OCI-LY7 (cell line): ENCODE measurements around the gene LEMD2. TPM values are rescaled to one million over a fixed set of nuclear protein-coding genes. Genes with fewer than 3 reads are reported as not detected.

ENCODE experiments used
- BruUV-seq: library from RNA; stranded (reverse); fragments of 400-500 nt; replicated peaks from 2 replicates; lab custom pipeline; 2021; lab: Mats Ljungman, UMichigan
- CTCF ChIA-PET: fragments of 300-600 bp; sonication (Branson Sonifier 250); formaldehyde crosslinking; loops from one replicate; lab custom pipeline; 2022; ENCODE audit warnings: antibody characterized with exemption; ENCODE audit not compliant: unreplicated experiment; lab: Charles Lee
- POLR2A ChIA-PET: fragments of 300-600 bp; sonication (Branson Sonifier 250); formaldehyde crosslinking; loops from one replicate; lab custom pipeline; 2022; ENCODE audit warnings: antibody characterized with exemption; lab: Charles Lee
- DNase-seq: peaks from one replicate; pipeline ENCODE4 v3.0.0-alpha.2; 2015; ENCODE audit warnings: low spot score
- H2AFZ ChIP-seq: fragments of 200-600 bp; sonication (generic), shearing (Covaris generic); 2 replicates; pipeline ENCODE4 v1.6.1; 2014; ENCODE audit warnings: mild to moderate bottlenecking, antibody characterized with exemption, low read length, moderate library complexity
- H3K27ac ChIP-seq: fragments of 200-600 bp; sonication (generic); 2 replicates; pipeline ENCODE4 v1.5.1; 2014; ENCODE audit warnings: mixed run types, low read depth, mild to moderate bottlenecking, moderate library complexity, low read length, inconsistent platforms; ENCODE audit not compliant: poor library complexity, severe bottlenecking
- H3K36me3 ChIP-seq: fragments of 200-600 bp; sonication (generic); 2 replicates; pipeline ENCODE4 v1.6.1; 2014; ENCODE audit warnings: mild to moderate bottlenecking, antibody characterized with exemption, low read length, moderate library complexity, mixed read lengths; ENCODE audit not compliant: insufficient read depth
- H3K4me1 ChIP-seq: fragments of 200-600 bp; sonication (generic); 2 replicates; pipeline ENCODE4 v1.5.1; 2014; ENCODE audit warnings: mild to moderate bottlenecking, low read length; ENCODE audit not compliant: insufficient read depth, poor library complexity, severe bottlenecking
- H3K4me2 ChIP-seq: fragments of 200-600 bp; sonication (generic); 2 replicates; pipeline ENCODE4 v1.6.1; 2014; ENCODE audit warnings: mild to moderate bottlenecking, low read length
- H3K4me3 ChIP-seq: fragments of 200-600 bp; sonication (generic); 2 replicates; pipeline ENCODE4 v1.5.1; 2014; ENCODE audit warnings: mild to moderate bottlenecking, low read depth, low read length; ENCODE audit not compliant: poor library complexity, severe bottlenecking
- H3K79me2 ChIP-seq: fragments of 200-600 bp; sonication (generic); 2 replicates; pipeline ENCODE4 v1.6.1; 2016; ENCODE audit warnings: low read depth, mild to moderate bottlenecking, low read length, moderate library complexity, mixed read lengths; ENCODE audit not compliant: insufficient read depth
- H3K9me2 ChIP-seq: fragments of 200-600 bp; sonication (generic); 2 replicates; pipeline ENCODE4 v1.6.1; 2016; ENCODE audit warnings: mild to moderate bottlenecking, low read length, mixed read lengths; ENCODE audit not compliant: insufficient read depth
- H3K9me3 ChIP-seq: fragments of 200-600 bp; sonication (generic); 2 replicates; pipeline ENCODE4 v1.6.1; 2014; ENCODE audit warnings: mild to moderate bottlenecking, mixed run types, low read length, mixed read lengths
- H4K20me1 ChIP-seq: fragments of 200-600 bp; sonication (generic); 2 replicates; pipeline ENCODE4 v1.6.1; 2014; ENCODE audit warnings: mild to moderate bottlenecking, antibody characterized with exemption, low read length, moderate library complexity, mixed read lengths; ENCODE audit not compliant: insufficient read depth
- EZH2phosphoT487 ChIP-seq: fragments of 200-600 bp; sonication (generic); IDR thresholded peaks from 2 replicates; pipeline ENCODE4 v1.6.1; 2018; ENCODE audit warnings: low read depth, borderline replicate concordance, mild to moderate bottlenecking, mixed run types, antibody characterized with exemption, low read length, moderate library complexity, mixed read lengths
- intact Hi-C: fragments of 100-400 bp; cut with micrococcal nuclease; formaldehyde crosslinking; loops from one replicate; pipeline ENCODE4 v1.10.0; 2022; ENCODE audit not compliant: unreplicated experiment
- total RNA-seq, 2 experiments: library from RNA; depleted of rRNA in 1 of 2; stranded (reverse); fragments of >200 nt in 1 of 2; shearing (Covaris generic) in 1 of 2; gene quantifications; 2 replicates each; pipeline ENCODE4 v1.2.3, GENCODE V29; 2014 to 2022
- TF ChIP-seq, protein P1 (sequence below): fragments of 200-600 bp; sonication (generic); conservative IDR thresholded peaks from 2 replicates; pipeline ENCODE4 v1.5.1; 2014; ENCODE audit warnings: mild to moderate bottlenecking, antibody characterized with exemption, low read length, moderate library complexity, mixed read lengths

Gene LEMD2
- total RNA-seq, 2 experiments from 2014 or later = 59.2 to 66.9 TPM

DNA sequence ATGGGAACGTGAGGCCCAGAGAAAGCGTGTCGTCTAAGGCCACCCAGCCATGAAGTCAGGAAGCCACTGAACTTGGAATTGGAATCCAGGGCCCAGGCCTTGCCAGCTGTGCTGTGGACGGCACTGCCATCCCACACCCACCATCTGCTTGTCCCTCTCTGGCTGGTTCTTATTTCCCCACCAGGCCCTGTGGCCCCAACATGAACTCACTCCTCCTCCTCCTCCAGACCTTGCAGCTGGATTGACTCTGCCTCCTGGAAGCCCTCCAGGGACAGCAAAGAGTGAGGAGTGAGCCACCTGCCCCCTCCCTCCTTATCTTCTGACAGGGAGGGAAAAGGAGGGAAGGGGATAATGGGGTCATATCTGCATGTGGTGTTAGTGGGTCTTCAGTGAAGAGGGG lies 26.2 kb downstream of the LEMD2 start:
- no peaks in the 10 kb centered on the region for H3K9me3 ChIP-seq
- no peak for DNase-seq
- CTCF ChIA-PET = no interaction called here
- H3K4me3 ChIP-seq = no peak overlapping the region
- POLR2A ChIA-PET = no interaction called here
- no peak overlapping the region for H3K4me2 ChIP-seq
- H4K20me1 ChIP-seq = no peaks in the 10 kb centered on the region
- H3K9me2 ChIP-seq = no peaks in the 10 kb centered on the region
- no peak overlapping the region for H3K27ac ChIP-seq
- H3K4me1 ChIP-seq = no peaks in the 10 kb centered on the region
- H2AFZ ChIP-seq = no peak overlapping the region
- BruUV-seq = no TSS peak
- H3K79me2 ChIP-seq = no peaks in the 10 kb centered on the region
- TF ChIP-seq EZH2phosphoT487 = no peak
- TF ChIP-seq, protein P1, sequence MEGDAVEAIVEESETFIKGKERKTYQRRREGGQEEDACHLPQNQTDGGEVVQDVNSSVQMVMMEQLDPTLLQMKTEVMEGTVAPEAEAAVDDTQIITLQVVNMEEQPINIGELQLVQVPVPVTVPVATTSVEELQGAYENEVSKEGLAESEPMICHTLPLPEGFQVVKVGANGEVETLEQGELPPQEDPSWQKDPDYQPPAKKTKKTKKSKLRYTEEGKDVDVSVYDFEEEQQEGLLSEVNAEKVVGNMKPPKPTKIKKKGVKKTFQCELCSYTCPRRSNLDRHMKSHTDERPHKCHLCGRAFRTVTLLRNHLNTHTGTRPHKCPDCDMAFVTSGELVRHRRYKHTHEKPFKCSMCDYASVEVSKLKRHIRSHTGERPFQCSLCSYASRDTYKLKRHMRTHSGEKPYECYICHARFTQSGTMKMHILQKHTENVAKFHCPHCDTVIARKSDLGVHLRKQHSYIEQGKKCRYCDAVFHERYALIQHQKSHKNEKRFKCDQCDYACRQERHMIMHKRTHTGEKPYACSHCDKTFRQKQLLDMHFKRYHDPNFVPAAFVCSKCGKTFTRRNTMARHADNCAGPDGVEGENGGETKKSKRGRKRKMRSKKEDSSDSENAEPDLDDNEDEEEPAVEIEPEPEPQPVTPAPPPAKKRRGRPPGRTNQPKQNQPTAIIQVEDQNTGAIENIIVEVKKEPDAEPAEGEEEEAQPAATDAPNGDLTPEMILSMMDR = no peak
- H3K36me3 ChIP-seq = no peaks in the 10 kb centered on the region
- intact Hi-C loops = loop anchor here (1.0 to 5.0 kb wide), 3 partner anchors 18 to 175 kb away; partner anchors contain the start of gene UQCC2

DNA sequence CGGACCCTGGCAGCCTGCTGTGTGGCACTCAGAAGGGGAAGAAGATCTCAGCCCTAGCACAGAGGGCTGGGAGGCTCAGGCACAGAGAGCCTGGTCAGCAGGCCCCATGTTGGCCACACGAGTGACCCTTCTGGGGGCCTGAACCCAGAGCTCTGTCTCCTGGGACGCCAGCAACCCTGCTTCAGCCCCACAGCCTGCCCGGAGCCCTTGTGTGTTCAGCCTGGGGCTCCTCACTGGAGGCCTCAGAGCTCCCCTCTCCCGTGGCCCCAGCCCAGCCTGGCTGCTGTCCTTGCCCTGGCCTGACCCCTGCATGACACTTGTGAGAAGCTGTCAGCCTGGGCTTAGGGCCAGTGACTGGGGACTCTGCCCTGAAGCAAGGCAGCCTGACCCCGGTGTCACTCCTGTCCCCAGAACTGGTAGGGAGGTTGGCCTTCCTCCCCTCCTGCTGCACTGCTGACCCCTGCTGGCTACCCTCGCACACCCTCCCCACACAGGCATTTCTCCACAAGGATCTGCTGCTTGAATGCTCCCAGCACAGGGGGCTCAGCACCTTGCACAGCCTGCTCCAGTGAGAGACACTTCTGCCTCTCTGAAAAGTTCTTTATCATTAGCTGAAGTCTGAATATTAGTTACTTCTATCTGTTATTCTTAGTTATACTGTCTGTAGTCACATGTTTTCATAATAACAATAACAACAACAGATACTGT lies 26.9 kb downstream of the LEMD2 start:
- intact Hi-C loops = loop anchor here (1.0 to 5.0 kb wide), 3 partner anchors 18 to 175 kb away; partner anchors contain the start of gene UQCC2
- Histone ChIP-seq H3K9me3 (no peaks in the 10 kb centered on the region), H3K4me1 (no peaks in the 10 kb centered on the region), H3K36me3 (no peaks in the 10 kb centered on the region), H2AFZ (no peak overlapping the region), H3K27ac (no peak overlapping the region), H3K9me2 (no peaks in the 10 kb centered on the region), H3K79me2 (no peaks in the 10 kb centered on the region), H4K20me1 (no peaks in the 10 kb centered on the region), H3K4me3 (no peak overlapping the region), H3K4me2 (no peak overlapping the region)
- ChIA-PET CTCF (interaction anchor here (0.8 kb wide), 1 partner anchor 51 kb away, joined by 3 read pairs; the partner anchor contains the start of gene UQCC2), POLR2A (interaction anchor here (0.6 kb wide), 1 partner anchor 111 kb away, joined by 3 read pairs; no protein-coding TSS in a partner anchor)
- TF ChIP-seq, protein P1 = peak; percentile 75
- TF ChIP-seq EZH2phosphoT487 = no peak
- peak; percentile 52 for DNase-seq
- no TSS peak for BruUV-seq

DNA sequence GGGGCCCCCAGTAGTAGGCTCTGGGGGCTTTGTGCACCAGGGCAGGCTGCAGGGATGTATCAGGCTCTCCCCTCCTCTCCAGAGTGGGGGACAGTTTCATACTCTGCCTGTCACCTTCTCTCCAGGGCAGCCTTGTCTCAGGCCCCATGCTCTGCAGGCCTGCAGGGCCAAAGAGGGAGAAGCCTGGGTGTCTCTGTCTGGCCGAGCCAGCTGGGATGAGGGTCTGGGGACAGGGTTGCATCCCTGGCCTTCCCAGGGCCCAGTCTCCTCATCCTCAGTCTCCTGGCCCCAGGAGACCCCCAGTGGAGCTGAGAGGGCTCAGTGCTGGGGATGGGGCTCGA lies 27.4 kb downstream of the LEMD2 start:
- Histone ChIP-seq H3K79me2 (no peaks in the 10 kb centered on the region), H4K20me1 (no peaks in the 10 kb centered on the region), H3K4me1 (no peaks in the 10 kb centered on the region), H3K27ac (no peak overlapping the region), H2AFZ (no peak overlapping the region), H3K36me3 (no peaks in the 10 kb centered on the region), H3K4me2 (no peak overlapping the region), H3K4me3 (no peak overlapping the region), H3K9me2 (no peaks in the 10 kb centered on the region), H3K9me3 (no peaks in the 10 kb centered on the region)
- ChIA-PET CTCF (interaction anchor here (0.8 kb wide), 1 partner anchor 50 kb away, joined by 3 read pairs; the partner anchor contains the start of gene UQCC2), POLR2A (interaction anchor here (0.6 kb wide), 1 partner anchor 110 kb away, joined by 3 read pairs; no protein-coding TSS in a partner anchor)
- DNase-seq = no peak
- intact Hi-C loops = loop anchor here (5.0 kb wide), 2 partner anchors 49 to 174 kb away; partner anchors contain the start of gene UQCC2
- no TSS peak for BruUV-seq
- TF ChIP-seq EZH2phosphoT487 = no peak
- TF ChIP-seq, protein P1 = no peak
